HG03139 (cell line): ENCODE data around the gene UROC1.
"Not testable (repeated sequence)": the region's sequence is repeated elsewhere in the genome, so short reads cannot be mapped to it uniquely, and the experiment has no call there.

ENCODE experiments used
- ATAC-seq: cut with Tn5 transposase; IDR thresholded peaks from one replicate; pipeline ENCODE4 v1.9.1; 2021; ENCODE audit not compliant: unreplicated experiment

The UROC1 gene

GRCh38 chr3:126547721-126548120, 30.1 kb upstream of the UROC1 start:
- no peak for ATAC-seq

- no peak for ATAC-seq
Observed at GRCh38 chr3:126546549-126547239, 29.1 kb upstream of the UROC1 start.

GRCh38 chr3:126546013-126546412, 28.4 kb upstream of the UROC1 start:
- no peak for ATAC-seq

- no peak for ATAC-seq
Observed at GRCh38 chr3:126545544-126545943, 28.0 kb upstream of the UROC1 start.

GRCh38 chr3:126544596-126545281, 27.2 kb upstream of the UROC1 start:
- no peak for ATAC-seq

- no peak for ATAC-seq
Observed at GRCh38 chr3:126543457-126544061, 26.0 kb upstream of the UROC1 start.

GRCh38 chr3:126542340-126543241, 25.0 kb upstream of the UROC1 start:
- ATAC-seq, result no peak

GRCh38 chr3:126541628-126542339, 24.2 kb upstream of the UROC1 start:
- no peak for ATAC-seq

- ATAC-seq, result no peak
Observed at GRCh38 chr3:126540951-126541627, 23.5 kb upstream of the UROC1 start.

GRCh38 chr3:126540342-126540849, 22.8 kb upstream of the UROC1 start:
- no peak for ATAC-seq

- ATAC-seq, result no peak
Observed at GRCh38 chr3:126539558-126540250, 22.1 kb upstream of the UROC1 start.

GRCh38 chr3:126538966-126539365, 21.4 kb upstream of the UROC1 start:
- no peak for ATAC-seq

GRCh38 chr3:126538316-126538715, 20.7 kb upstream of the UROC1 start:
- no peak for ATAC-seq

GRCh38 chr3:126537730-126538281, 20.2 kb upstream of the UROC1 start:
- ATAC-seq, result no peak

- no peak for ATAC-seq
Observed at GRCh38 chr3:126537116-126537729, 19.6 kb upstream of the UROC1 start.

- no peak for ATAC-seq
Observed at GRCh38 chr3:126536126-126536525, 18.6 kb upstream of the UROC1 start.

GRCh38 chr3:126535636-126536035, 18.1 kb upstream of the UROC1 start:
- ATAC-seq, result no peak

- ATAC-seq, result not testable (repeated sequence)
Observed at GRCh38 chr3:126534716-126535115, 17.1 kb upstream of the UROC1 start.
